Measurements from ENCODE around the gene PON3. TPM values are rescaled to one million over a fixed set of nuclear protein-coding genes. Genes with fewer than 3 reads are reported as not detected.

Gene PON3
- total and polyA plus RNA-seq, 2 experiments from 2014 or later = 1.4 to 1.6 TPM

- Histone ChIP-seq H2AFZ (no peak overlapping the region), H3K4me2 (no peak overlapping the region), H3K79me2 (replicated peaks; ENCODE audit: insufficient read depth) (no peaks in the 10 kb centered on the region), H3K9me2 (ENCODE audit: insufficient read depth) (peaks cover 4% of the 10 kb centered on the region; the same call in 1 of the 2 replicates), H3K36me3 (ENCODE audit: insufficient read depth) (no peaks in the 10 kb centered on the region), H3F3A (replicated peaks; ENCODE audit: low read depth) (no peaks in the 10 kb centered on the region), H3K27me3 (ENCODE audit: insufficient read depth) (no peaks in the 10 kb centered on the region), H3K4me3 (no peak overlapping the region), H3K27ac (ENCODE audit: low read depth) (no peak overlapping the region), H3K4me1 (ENCODE audit: insufficient read depth) (no peaks in the 10 kb centered on the region), H4K20me1 (replicated peaks; ENCODE audit: insufficient read depth) (no peaks in the 10 kb centered on the region)
- Mint-ChIP-seq H3K4me3 (no peak overlapping the region), H3K27ac (no peak overlapping the region), H3K4me1 (peaks cover 2% of the 10 kb centered on the region; the same call in 2 of the 3 replicates), H3K9me3 (no peaks in the 10 kb centered on the region), H3K27me3 (ENCODE audit: insufficient read depth, low read depth, poor library complexity) (peaks cover 1% of the 10 kb centered on the region), H3K36me3 (ENCODE audit: low read depth) (no peaks in the 10 kb centered on the region)
- TF ChIP-seq POLR2AphosphoS5 (IDR thresholded peaks at IDR 0.05; ENCODE audit: low read depth) (no peak), ZNF114 (CRISPR knock-in tag; IDR thresholded peaks at IDR 0.05) (no peak), ZNF331 (CRISPR knock-in tag; IDR thresholded peaks at IDR 0.05; ENCODE audit: low read depth) (no peak), ETS1 (IDR thresholded peaks at IDR 0.05) (no peak), REST (IDR thresholded peaks at IDR 0.05; ENCODE audit: unreplicated experiment) (no peak), CREB1 (CRISPR knock-in tag; IDR thresholded peaks at IDR 0.05; ENCODE audit: low read depth) (no peak), ZNF462 (CRISPR knock-in tag; IDR thresholded peaks at IDR 0.05) (no peak), JUNB (IDR thresholded peaks at IDR 0.05; ENCODE audit: unreplicated experiment) (no peak), EZH2phosphoT487 (IDR thresholded peaks at IDR 0.05; ENCODE audit: unreplicated experiment) (no peak), NANOG (IDR thresholded peaks at IDR 0.05; ENCODE audit: borderline replicate concordance) (no peak), EZH2 (IDR thresholded peaks at IDR 0.05; ENCODE audit: low read depth, unreplicated experiment) (no peak), STAT1 (IDR thresholded peaks at IDR 0.05; ENCODE audit: unreplicated experiment) (no peak), CTCF (conservative IDR thresholded peaks at IDR 0.05; ENCODE audit: low read depth in 2 of 2) (no peak)
- DNase-seq (ENCODE audit: low spot score) = no peak
- ATAC-seq = no peak
Measured at GRCh38 chr7:95316588-95316987, 79.6 kb downstream of the PON3 start.
